Upper lobe of left lung (tissue), 6 donors: Measurements from ENCODE around the gene BID. TPM values are rescaled to one million over a fixed set of nuclear protein-coding genes. Genes with fewer than 3 reads are reported as not detected.
A peak's percentile ranks its signal among the peaks of the same experiment; 100 is the strongest.

Experiments
- ATAC-seq, 2 donors: fragments of 200-7000 bp; cut with Tn5 transposase; one replicate each; pipeline ENCODE4 v1.9.1; 2022; ENCODE audit warnings: mild to moderate bottlenecking in 2 of 2, moderate library complexity in 2 of 2; ENCODE audit not compliant: low FRiP score in 2 of 2
- DNase-seq, 2 donors: peaks; one replicate each; pipeline ENCODE4 v3.0.0-alpha.2; 2019 to 2020
- H3K27ac ChIP-seq, 4 donors: fragments of 200-600 bp; sonication (generic); one replicate each; pipeline ENCODE4 v1.5.1; 2016 to 2019
- H3K27me3 ChIP-seq, 4 donors: fragments of 200-600 bp; sonication (generic); one replicate each; pipeline ENCODE4 v1.5.1; 2017 to 2019
- H3K36me3 ChIP-seq, 4 donors: fragments of 200-600 bp; sonication (generic); one replicate each; pipeline ENCODE4 v1.5.1; 2016 to 2019
- H3K4me1 ChIP-seq, 4 donors: fragments of 200-600 bp; sonication (generic); one replicate each; pipeline ENCODE4 v1.5.1; 2018 to 2019
- H3K4me3 ChIP-seq, 4 donors: fragments of 200-600 bp; sonication (generic); one replicate each; pipeline ENCODE4 v1.5.1; 2017 to 2019; ENCODE audit warnings: mild to moderate bottlenecking in 2 of 4, moderate library complexity in 1 of 4
- H3K9me3 ChIP-seq, 4 donors: fragments of 200-600 bp; sonication (generic); one replicate each; pipeline ENCODE4 v1.5.1; 2018 to 2019
- EP300 ChIP-seq, 4 donors: sonication (generic); formaldehyde crosslinking; IDR thresholded peaks; one replicate each; pipeline ENCODE4 v1.5.1; 2017; ENCODE audit warnings: antibody characterized with exemption in 4 of 4, control low read depth in 2 of 4
- POLR2A ChIP-seq, 4 donors: fragments of 450-650 bp; IDR thresholded peaks; one replicate each; pipeline ENCODE4 v1.5.1; 2016 to 2017; ENCODE audit warnings: antibody characterized with exemption in 4 of 4, mild to moderate bottlenecking in 2 of 4
- POLR2AphosphoS5 ChIP-seq, 2 donors: sonication (generic); formaldehyde crosslinking; IDR thresholded peaks; one replicate each; pipeline ENCODE4 v1.5.1; 2017; ENCODE audit warnings: antibody characterized with exemption in 2 of 2
- WGBS, 2 donors: methylation state at CpG; one replicate each; pipeline ENCODE4 v1.1.5; 2017 to 2018; 5-methylcytosine and 5-hydroxymethylcytosine counted together
- total RNA-seq, 6 donors: library from RNA; depleted of rRNA in 4 of 6; stranded (reverse); fragments of >200 nt in 4 of 6; gene quantifications; one replicate each; pipeline versions ENCODE4 v1.1.0 to v1.2.1, GENCODE V29; 2016 to 2021
- TF ChIP-seq, protein P1 (sequence below), 6 experiments: fragments of 450-650 bp in 4 of 6; fragments of 200-600 bp in 2 of 6; sonication (generic) in 2 of 6; IDR thresholded peaks; one replicate each; pipeline ENCODE4 v1.5.1; 2016 to 2019; ENCODE audit warnings: antibody characterized with exemption in 6 of 6
- donor health status: DM: no; HTN: no; CAD: no; lungs with moderate emphysema.
- donor health status: DM: no; HTN: yes; CAD: no; lungs with severe emphysema.

The BID gene
- total RNA-seq, 6 donors from 2014 or later = 10.5 to 55.9 (median 27.3) TPM

DNA sequence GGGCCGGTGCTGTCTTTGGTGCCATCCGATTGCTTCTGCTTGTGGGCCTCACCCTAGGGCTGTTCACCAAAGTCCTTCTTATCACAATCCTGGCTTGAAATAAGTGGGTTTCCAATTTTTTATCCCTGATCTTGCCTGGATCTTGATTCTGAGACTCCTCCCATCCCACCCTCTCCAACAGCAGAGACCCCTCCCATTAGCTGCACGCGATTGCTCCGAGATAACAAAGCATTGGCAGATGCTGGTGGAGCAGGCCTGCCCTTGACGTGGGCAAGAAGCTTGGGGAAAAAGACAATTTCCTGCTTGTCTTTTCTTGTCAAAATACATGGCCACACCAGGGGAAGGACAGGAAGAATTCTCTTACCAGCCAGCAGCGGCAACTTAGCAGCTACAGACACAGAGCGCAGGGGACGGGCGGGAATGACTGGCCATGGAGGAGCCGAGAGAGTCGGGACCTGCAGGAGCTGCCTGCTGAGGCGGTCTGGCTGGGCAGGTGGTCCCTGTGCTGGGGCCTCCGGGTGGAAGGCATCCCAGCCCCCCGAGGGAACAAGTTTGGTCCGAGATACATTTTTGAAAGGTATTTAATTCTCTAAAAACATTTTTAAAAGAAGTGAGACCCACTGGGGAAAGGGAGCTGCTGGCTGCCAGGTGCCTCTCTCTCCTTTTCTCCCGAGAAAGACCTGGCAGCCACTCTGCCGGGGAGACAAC is 9.7 kb upstream of the BID start:
- TF ChIP-seq, protein P1, sequence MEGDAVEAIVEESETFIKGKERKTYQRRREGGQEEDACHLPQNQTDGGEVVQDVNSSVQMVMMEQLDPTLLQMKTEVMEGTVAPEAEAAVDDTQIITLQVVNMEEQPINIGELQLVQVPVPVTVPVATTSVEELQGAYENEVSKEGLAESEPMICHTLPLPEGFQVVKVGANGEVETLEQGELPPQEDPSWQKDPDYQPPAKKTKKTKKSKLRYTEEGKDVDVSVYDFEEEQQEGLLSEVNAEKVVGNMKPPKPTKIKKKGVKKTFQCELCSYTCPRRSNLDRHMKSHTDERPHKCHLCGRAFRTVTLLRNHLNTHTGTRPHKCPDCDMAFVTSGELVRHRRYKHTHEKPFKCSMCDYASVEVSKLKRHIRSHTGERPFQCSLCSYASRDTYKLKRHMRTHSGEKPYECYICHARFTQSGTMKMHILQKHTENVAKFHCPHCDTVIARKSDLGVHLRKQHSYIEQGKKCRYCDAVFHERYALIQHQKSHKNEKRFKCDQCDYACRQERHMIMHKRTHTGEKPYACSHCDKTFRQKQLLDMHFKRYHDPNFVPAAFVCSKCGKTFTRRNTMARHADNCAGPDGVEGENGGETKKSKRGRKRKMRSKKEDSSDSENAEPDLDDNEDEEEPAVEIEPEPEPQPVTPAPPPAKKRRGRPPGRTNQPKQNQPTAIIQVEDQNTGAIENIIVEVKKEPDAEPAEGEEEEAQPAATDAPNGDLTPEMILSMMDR (IDR thresholded peaks at IDR 0.05) = no peak
- TF ChIP-seq EP300 (IDR thresholded peaks at IDR 0.05) (no peak), POLR2AphosphoS5 (IDR thresholded peaks at IDR 0.05) (no peak), POLR2A (IDR thresholded peaks at IDR 0.05) (no peak)
- peaks cover 0 to 10% (median 1%) of the 10 kb centered on the region in 4 donors for H3K36me3 ChIP-seq
- DNase-seq = no peak
- H3K27me3 ChIP-seq = no peaks in the 10 kb centered on the region
- H3K4me3 ChIP-seq = no peak overlapping the region
- peaks cover 14 to 31% (median 28%) of the 10 kb centered on the region in 4 donors for H3K4me1 ChIP-seq
- 74 to 80% methylated on average over 16 to 18 of the region's 18 CpGs for WGBS, 2 donors
- H3K9me3 ChIP-seq = no peaks in the 10 kb centered on the region
- ATAC-seq = no peak
- no peak overlapping the region for H3K27ac ChIP-seq

DNA sequence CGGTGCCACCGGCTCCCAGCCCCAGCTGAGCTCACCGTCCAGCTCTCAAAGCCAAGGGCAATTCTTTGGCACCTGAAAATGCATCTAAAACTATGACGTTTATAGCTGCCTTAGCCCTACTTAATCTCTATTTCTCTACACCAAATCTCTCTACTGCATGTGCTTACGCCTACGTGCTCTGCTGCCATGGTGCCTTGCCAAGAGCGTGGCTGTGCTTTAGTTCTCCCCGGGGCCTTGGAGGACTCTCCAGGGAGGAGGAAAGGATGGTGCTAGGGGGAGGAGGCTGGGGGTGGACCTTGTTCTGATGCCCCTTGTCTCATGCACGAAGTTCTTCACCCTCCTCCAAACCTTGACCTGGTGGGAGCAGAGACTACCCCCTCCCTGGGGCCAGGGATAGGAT is 9.0 kb upstream of the BID start:
- H3K4me3 ChIP-seq = no peak overlapping the region
- H3K27me3 ChIP-seq = no peaks in the 10 kb centered on the region
- TF ChIP-seq EP300 (IDR thresholded peaks at IDR 0.05) (no peak), POLR2AphosphoS5 (IDR thresholded peaks at IDR 0.05) (no peak), POLR2A (IDR thresholded peaks at IDR 0.05) (no peak)
- TF ChIP-seq, protein P1 (IDR thresholded peaks at IDR 0.05) = no peak
- peaks cover 0 to 4% (median 0%) of the 10 kb centered on the region in 4 donors for H3K36me3 ChIP-seq
- no peaks in the 10 kb centered on the region for H3K9me3 ChIP-seq
- ATAC-seq (no peak), DNase-seq (no peak)
- no peak overlapping the region for H3K27ac ChIP-seq
- 78 to 82% methylated on average over 8 to 9 of the region's 9 CpGs for WGBS, 2 donors
- peaks cover 14 to 33% (median 30%) of the 10 kb centered on the region in 4 donors for H3K4me1 ChIP-seq

DNA sequence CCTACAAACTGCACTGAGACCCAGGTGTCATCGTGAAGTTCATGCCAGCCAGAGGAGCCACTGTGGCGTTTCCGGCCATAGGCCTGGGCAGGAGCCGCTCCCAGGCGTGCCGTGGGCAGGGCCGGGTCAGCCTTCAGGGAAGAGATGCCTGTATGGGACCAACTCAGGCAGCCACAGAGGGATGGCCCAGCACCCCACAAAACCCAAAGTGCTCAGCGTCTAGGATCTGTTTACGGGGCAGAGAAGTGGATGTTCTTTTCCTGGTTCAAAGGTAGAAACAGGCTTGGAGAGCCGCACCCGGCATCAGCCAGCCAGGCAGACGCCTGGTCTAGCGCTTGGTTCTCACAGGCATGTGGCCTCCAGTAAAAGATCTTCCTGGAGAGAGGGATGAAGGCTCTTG is 8.4 kb upstream of the BID start:
- no peak overlapping the region for H3K4me3 ChIP-seq
- DNase-seq (no peak), ATAC-seq (no peak)
- H3K27me3 ChIP-seq = no peaks in the 10 kb centered on the region
- no peaks in the 10 kb centered on the region for H3K36me3 ChIP-seq
- H3K4me1 ChIP-seq = peaks cover 14 to 39% (median 34%) of the 10 kb centered on the region in 4 donors
- H3K27ac ChIP-seq = no peak overlapping the region
- no peaks in the 10 kb centered on the region for H3K9me3 ChIP-seq
- WGBS, 2 donors = 94 to 97% methylated on average over 9 to 12 of the region's 13 CpGs
- no peak for TF ChIP-seq POLR2A (IDR thresholded peaks at IDR 0.05)
- no peak for TF ChIP-seq EP300 (IDR thresholded peaks at IDR 0.05)
- TF ChIP-seq, protein P1 (IDR thresholded peaks at IDR 0.05) = no peak
- TF ChIP-seq POLR2AphosphoS5 (IDR thresholded peaks at IDR 0.05) = no peak

DNA sequence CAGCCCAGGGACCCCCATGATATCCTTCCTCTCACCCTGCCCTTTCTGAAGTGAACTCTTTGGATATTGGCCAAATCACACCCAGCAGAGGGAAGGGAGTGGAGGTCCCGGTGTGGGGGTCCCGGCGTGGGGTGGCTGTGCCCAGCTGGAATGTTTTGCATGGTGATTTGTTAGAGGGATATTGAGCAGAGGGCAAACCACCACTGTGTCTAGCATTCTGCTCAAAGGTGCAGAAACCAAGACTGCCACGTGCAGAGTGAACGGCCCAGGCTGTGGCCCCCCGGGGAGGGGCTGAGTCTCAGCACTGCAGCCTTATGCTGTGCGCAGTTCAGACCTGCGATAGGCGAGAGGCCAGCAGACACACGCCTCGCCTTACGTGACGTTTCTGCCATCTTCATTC is 7.9 kb upstream of the BID start:
- ATAC-seq (no peak), DNase-seq (peak in 1 of 2 donors; percentile 58)
- no peaks in the 10 kb centered on the region for H3K36me3 ChIP-seq
- H3K9me3 ChIP-seq = no peaks in the 10 kb centered on the region
- WGBS, 2 donors = 81 to 93% methylated on average over 6 to 13 of the region's 13 CpGs
- no peaks in the 10 kb centered on the region for H3K27me3 ChIP-seq
- H3K4me3 ChIP-seq = no peak overlapping the region
- H3K4me1 ChIP-seq = peaks cover 11 to 39% (median 30%) of the 10 kb centered on the region in 4 donors
- H3K27ac ChIP-seq = peak overlapping the region in 2 of 4 donors; percentile 43 to 72
- TF ChIP-seq POLR2AphosphoS5 (IDR thresholded peaks at IDR 0.05) (no peak), POLR2A (IDR thresholded peaks at IDR 0.05) (no peak), EP300 (IDR thresholded peaks at IDR 0.05) (no peak)

DNA sequence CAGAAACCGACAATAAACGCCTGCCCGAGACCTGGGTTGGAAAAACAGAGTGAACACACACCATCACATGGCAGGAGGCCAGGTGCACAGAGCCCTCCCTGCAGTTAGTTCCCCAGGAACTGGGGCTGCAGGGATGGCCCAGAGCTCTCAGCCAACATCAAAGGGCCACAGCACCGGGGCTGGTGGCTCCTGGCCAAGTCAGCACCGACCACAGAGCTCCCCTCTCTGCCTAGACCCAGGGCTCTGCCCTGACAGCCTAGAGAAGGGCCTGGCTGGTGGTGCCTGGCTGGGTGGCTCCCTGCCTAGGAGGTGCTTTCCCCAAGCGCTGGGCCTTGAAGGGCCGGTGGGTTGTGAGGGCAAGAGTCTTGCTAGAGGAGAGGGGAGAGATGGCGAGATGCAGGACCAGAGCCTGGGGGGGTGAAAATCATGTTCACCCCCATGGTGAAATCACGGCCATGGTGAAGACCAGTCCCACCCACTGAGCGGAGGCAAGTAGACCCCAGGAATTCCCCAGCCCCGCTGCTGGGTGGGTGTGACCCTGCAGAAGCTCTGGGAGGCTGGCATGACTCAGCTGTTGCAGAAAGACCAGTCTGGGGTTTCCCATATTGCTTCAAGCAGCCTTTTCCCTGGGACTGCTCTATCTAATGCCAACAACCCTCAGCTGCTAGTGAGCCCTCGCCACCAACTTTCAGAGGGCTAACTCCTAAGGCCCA is 7.2 kb upstream of the BID start:
- TF ChIP-seq, protein P1 (IDR thresholded peaks at IDR 0.05) = no peak
- TF ChIP-seq EP300 (IDR thresholded peaks at IDR 0.05) (no peak), POLR2AphosphoS5 (IDR thresholded peaks at IDR 0.05) (no peak)
- peak; percentile 7 to 65 for ATAC-seq
- H3K9me3 ChIP-seq = no peaks in the 10 kb centered on the region
- H3K4me1 ChIP-seq = peaks cover 11 to 32% (median 26%) of the 10 kb centered on the region in 4 donors
- H3K36me3 ChIP-seq = no peaks in the 10 kb centered on the region
- 37 to 45% methylated on average over 8 to 9 of the region's 12 CpGs for WGBS, 2 donors
- DNase-seq = peak; percentile 59 to 72
- peak overlapping the region in 3 of 4 donors; percentile 43 to 72 (median 48) for H3K27ac ChIP-seq
- no peak overlapping the region for H3K4me3 ChIP-seq
- H3K27me3 ChIP-seq = no peaks in the 10 kb centered on the region
